Adrenal gland (tissue), 12 donors: ENCODE measurements around the gene NXPE3. TPM values are rescaled to one million over a fixed set of nuclear protein-coding genes. Genes with fewer than 3 reads are reported as not detected.

ENCODE experiments used
- DNase-seq, 7 donors: peaks; one replicate each; pipeline ENCODE4 v3.0.0-alpha.2; 2019 to 2020
- H3K27ac ChIP-seq, 5 donors: fragments of 200-600 bp; sonication (generic) in 4 of 5; 1 replicate in 3 of 5; 2 replicates in 2 of 5; pipeline versions ENCODE4 v1.5.1 to v1.8.0; 2016 to 2020; ENCODE audit warnings: mild to moderate bottlenecking in 1 of 5
- H3K27me3 ChIP-seq: fragments of 200-600 bp; 2 replicates; pipeline ENCODE4 v1.8.0; 2021
- H3K36me3 ChIP-seq, 2 donors: fragments of 200-600 bp; replicated peaks in 1 of 2; 1 replicate in 1 of 2; 2 replicates in 1 of 2; pipeline versions ENCODE4 v1.5.1 to v1.8.0; 2018 to 2022
- H3K4me1 ChIP-seq, 2 donors: fragments of 200-600 bp; replicated peaks in 1 of 2; 1 replicate in 1 of 2; 2 replicates in 1 of 2; pipeline versions ENCODE4 v1.5.1 to v1.8.0; 2018 to 2021
- H3K4me3 ChIP-seq, 4 donors: fragments of 200-600 bp; sonication (generic) in 3 of 4; one replicate each; pipeline ENCODE4 v1.5.1; 2016 to 2018
- H3K9me3 ChIP-seq, 3 donors: fragments of 200-600 bp; sonication (generic) in 1 of 3; replicated peaks in 1 of 3; 1 replicate in 2 of 3; 2 replicates in 1 of 3; pipeline versions ENCODE4 v1.5.1 to v1.8.0; 2016 to 2021
- CTCF ChIP-seq, 6 experiments: fragments of 450-650 bp in 4 of 6; fragments of 200-600 bp in 2 of 6; sonication (generic) in 1 of 6; IDR thresholded peaks; 1 replicate in 5 of 6; 2 replicates in 1 of 6; pipeline versions ENCODE4 v1.5.1 to v1.8.0; 2016 to 2021; ENCODE audit warnings: antibody characterized with exemption in 6 of 6, mild to moderate bottlenecking in 2 of 6, moderate library complexity in 1 of 6
- POLR2A ChIP-seq, 2 donors: fragments of 450-650 bp; IDR thresholded peaks; one replicate each; pipeline ENCODE4 v1.6.1; 2017; ENCODE audit warnings: antibody characterized with exemption in 2 of 2, mild to moderate bottlenecking in 2 of 2, moderate library complexity in 1 of 2
- WGBS, 4 donors: extraction: QIAGEN DNeasy Blood & Tissue Kit in 2 of 4; methylation state at CpG; one replicate each; pipeline versions ENCODE4 v1.1.5 to v1.1.7; 2013 to 2017; 5-methylcytosine and 5-hydroxymethylcytosine counted together
- intact Hi-C, 2 donors: fragments of 100-400 bp; cut with DNase I; formaldehyde crosslinking; loops; one replicate each; pipeline versions ENCODE4 v1.14.1 to v1.15.0; 2022 to 2023
- polyA plus RNA-seq, 3 donors: library from polyadenylated mRNA; stranded (reverse); fragments of 200-250 nt in 2 of 3; fragments of 350-450 nt in 1 of 3; fragmentation: Illumina TruSeq in 1 of 3; extraction: RNeasy Lipid Tissue Mini Kit (QIAGEN cat#74804) in 1 of 3; gene quantifications; one replicate each; pipeline ENCODE4 v1.2.3, GENCODE V29; 2013 to 2014
- total RNA-seq, 9 donors: library from RNA; depleted of rRNA in 4 of 9; stranded (reverse); fragments of >200 nt in 4 of 9; fragments of 120-200 nt in 1 of 9; fragmentation: NEBNext Ultra II Directional in 1 of 9; extraction: Animal tissue kit (Norgen Biotek cat#: 25700) in 1 of 9; gene quantifications; one replicate each; pipeline versions ENCODE4 v1.1.0 to v1.2.4, GENCODE V29; 2013 to 2023
- donor health status: healthy with polysubstance abuse.
- donor health status: Bipolar disorder and iron deficiency.
- donor health status: DM: yes; HTN: yes; CAD: no.
- donor health status: DM: no; HTN: no; CAD: no.
- donor health status: DM: no; HTN: no; CAD: no.
- donor health status: DM: yes; HTN: yes; CAD: no.

The NXPE3 gene
- total and polyA plus RNA-seq, 12 donors, result 2.7 to 25.2 (median 7.8) TPM

GRCh38 chr3:101867996-101868395 is 89.0 kb downstream of the NXPE3 start:
- 78 to 100% (median 90%) methylated on average over 2 of the region's 2 CpGs for WGBS, 4 donors
- Histone ChIP-seq H3K27me3 (no peaks in the 10 kb centered on the region), H3K27ac (no peak overlapping the region), H3K9me3 (no peaks in the 10 kb centered on the region), H3K4me3 (no peak overlapping the region), H3K4me1 (no peaks in the 10 kb centered on the region), H3K36me3 (no peaks in the 10 kb centered on the region)
- intact Hi-C loops, result loop anchor here in 1 of 2 donors (5.0 to 10.0 kb wide), 2 partner anchors 53 to 354 kb away; no protein-coding TSS in a partner anchor
- no peak for DNase-seq
- TF ChIP-seq POLR2A (IDR thresholded peaks at IDR 0.05) (no peak), CTCF (IDR thresholded peaks at IDR 0.05) (no peak)

- H3K4me3 ChIP-seq, result no peak overlapping the region
- no peak for DNase-seq
- TF ChIP-seq POLR2A (IDR thresholded peaks at IDR 0.05), result no peak
- no peak for TF ChIP-seq CTCF (IDR thresholded peaks at IDR 0.05)
- WGBS, 4 donors, result 85 to 86% (median 85%) methylated on average over 12 of the region's 12 CpGs
- H3K36me3 ChIP-seq, result no peaks in the 10 kb centered on the region
- H3K27ac ChIP-seq, result no peak overlapping the region
- no peaks in the 10 kb centered on the region for H3K4me1 ChIP-seq
- intact Hi-C loops, result loop anchor here in 1 of 2 donors (5.0 to 10.0 kb wide), 2 partner anchors 54 to 354 kb away; no protein-coding TSS in a partner anchor
- H3K9me3 ChIP-seq, result no peaks in the 10 kb centered on the region
- H3K27me3 ChIP-seq, result no peaks in the 10 kb centered on the region
Observed at GRCh38 chr3:101868534-101869464, 89.8 kb downstream of the NXPE3 start.

GRCh38 chr3:101870138-101870537 is 91.1 kb downstream of the NXPE3 start:
- no peak for TF ChIP-seq CTCF (IDR thresholded peaks at IDR 0.05)
- TF ChIP-seq POLR2A (IDR thresholded peaks at IDR 0.05), result no peak
- Histone ChIP-seq H3K27me3 (no peaks in the 10 kb centered on the region), H3K9me3 (no peaks in the 10 kb centered on the region), H3K36me3 (no peaks in the 10 kb centered on the region), H3K27ac (no peak overlapping the region), H3K4me3 (no peak overlapping the region), H3K4me1 (no peaks in the 10 kb centered on the region)
- DNase-seq, result no peak
- intact Hi-C loops, result no loop called here
- 77 to 87% (median 84%) methylated on average over 5 of the region's 5 CpGs for WGBS, 4 donors

GRCh38 chr3:101873619-101874018 is 94.6 kb downstream of the NXPE3 start:
- intact Hi-C loops, result no loop called here
- Histone ChIP-seq H3K4me1 (no peaks in the 10 kb centered on the region), H3K27ac (no peak overlapping the region), H3K9me3 (no peaks in the 10 kb centered on the region), H3K4me3 (no peak overlapping the region), H3K27me3 (no peaks in the 10 kb centered on the region), H3K36me3 (no peaks in the 10 kb centered on the region)
- no peak for TF ChIP-seq CTCF (IDR thresholded peaks at IDR 0.05)
- no peak for TF ChIP-seq POLR2A (IDR thresholded peaks at IDR 0.05)
- no peak for DNase-seq
- 64 to 75% (median 66%) methylated on average over 2 of the region's 2 CpGs for WGBS, 4 donors
